HEK293 (cell line): ENCODE results near the gene ANXA2.

Experiments
- CTCF ChIA-PET: fragments of 350-600 bp; formaldehyde crosslinking; extraction: SDS; loops from one replicate; lab custom pipeline; 2021; ENCODE audit warnings: antibody characterized with exemption; lab: Yijun Ruan, JAX
- POLR2A ChIA-PET: fragments of 300-600 bp; formaldehyde crosslinking; extraction: SDS; loops from one replicate; lab custom pipeline; 2020; ENCODE audit warnings: antibody characterized with exemption, inconsistent platforms; lab: Yijun Ruan, JAX
- H3K27ac ChIP-seq: fragments of 200-500 bp; sonication (Bioruptor generic); 2 replicates; pipeline ENCODE4 v1.5.1; 2014; ENCODE audit warnings: low read depth, low read length, control low read depth, inconsistent platforms; ENCODE audit errors: extremely low read depth
- H3K36me3 ChIP-seq, 2 experiments: fragments of 200-500 bp in 1 of 2; sonication (Bioruptor generic) in 1 of 2; 1 replicate in 1 of 2; 2 replicates in 1 of 2; pipeline ENCODE4 v1.5.1; 2014 to 2017; ENCODE audit warnings: inconsistent platforms in 2 of 2, low read length in 2 of 2; ENCODE audit not compliant: control insufficient read depth in 2 of 2, insufficient read depth in 1 of 2
- H3K4me1 ChIP-seq: fragments of 200-500 bp; sonication (Bioruptor generic); 2 replicates; pipeline ENCODE4 v1.5.1; 2014; ENCODE audit warnings: mild to moderate bottlenecking, low read length, inconsistent platforms; ENCODE audit not compliant: control insufficient read depth, insufficient read depth
- H3K4me3 ChIP-seq: 2 replicates; pipeline ENCODE4 v1.5.1; 2011; ENCODE audit warnings: low read depth, mild to moderate bottlenecking, control low read depth, low read length, moderate library complexity
- H3K9me3 ChIP-seq: fragments of 200-500 bp; sonication (Bioruptor generic); 2 replicates; pipeline ENCODE4 v1.5.1; 2014; ENCODE audit warnings: low read depth, low read length, inconsistent platforms; ENCODE audit not compliant: control insufficient read depth, insufficient read depth
- AEBP2 ChIP-seq: fragments of 450-650 bp; formaldehyde crosslinking; IDR thresholded peaks from 2 replicates; pipeline ENCODE4 v1.5.1; 2016; ENCODE audit warnings: missing biosample characterization, missing genetic modification characterization, borderline replicate concordance
- ELK4 ChIP-seq: IDR thresholded peaks from 2 replicates; pipeline ENCODE4 v1.6.1; 2011; ENCODE audit warnings: mild to moderate bottlenecking, low read depth, low read length, borderline replicate concordance
- HIC1 ChIP-seq: fragments of 450-650 bp; formaldehyde crosslinking; IDR thresholded peaks from 2 replicates; pipeline ENCODE4 v1.5.1; 2016; ENCODE audit warnings: missing biosample characterization, missing genetic modification characterization
- HOXC10 ChIP-seq: sonication (generic); formaldehyde crosslinking; IDR thresholded peaks from 2 replicates; pipeline ENCODE4 v1.8.1; 2023; ENCODE audit warnings: mild to moderate bottlenecking, missing genetic modification reagents
- HOXD13 ChIP-seq: sonication (generic); formaldehyde crosslinking; IDR thresholded peaks from 2 replicates; pipeline ENCODE4 v1.8.0; 2022; ENCODE audit warnings: missing genetic modification reagents, borderline replicate concordance
- OSR2 ChIP-seq: fragments of 450-650 bp; formaldehyde crosslinking; IDR thresholded peaks from 2 replicates; pipeline ENCODE4 v1.5.1; 2016; ENCODE audit warnings: missing biosample characterization, missing genetic modification characterization
- TSHZ1 ChIP-seq: fragments of 450-650 bp; formaldehyde crosslinking; IDR thresholded peaks from 2 replicates; pipeline ENCODE4 v1.5.1; 2016; ENCODE audit warnings: missing biosample characterization, missing genetic modification characterization, borderline replicate concordance
- ZBTB49 ChIP-seq: fragments of 450-650 bp; formaldehyde crosslinking; IDR thresholded peaks from 2 replicates; pipeline ENCODE4 v1.5.1; 2016; ENCODE audit warnings: missing biosample characterization, missing genetic modification characterization, low read depth
- ZNF140 ChIP-seq: fragments of 450-650 bp; formaldehyde crosslinking; IDR thresholded peaks from 2 replicates; pipeline ENCODE4 v1.5.1; 2016; ENCODE audit warnings: missing biosample characterization, missing genetic modification characterization
- ZNF184 ChIP-seq: fragments of 450-650 bp; IDR thresholded peaks from 2 replicates; pipeline ENCODE4 v1.5.1; 2018; ENCODE audit warnings: missing biosample characterization, mild to moderate bottlenecking, missing genetic modification characterization
- ZNF24 ChIP-seq: fragments of 450-650 bp; formaldehyde crosslinking; IDR thresholded peaks from 2 replicates; pipeline ENCODE4 v1.5.1; 2016; ENCODE audit warnings: missing biosample characterization, missing genetic modification characterization
- ZNF274 ChIP-seq, 2 experiments: fragments of 200-500 bp in 1 of 2; fragments of 450-650 bp in 1 of 2; sonication (Bioruptor generic) in 1 of 2; formaldehyde crosslinking in 1 of 2; IDR thresholded peaks; 2 replicates each; pipeline versions ENCODE4 v1.5.1 to v1.6.1; 2014 to 2016; ENCODE audit warnings: borderline replicate concordance in 1 of 2, inconsistent platforms in 1 of 2, low read length in 1 of 2, missing biosample characterization in 1 of 2, missing genetic modification characterization in 1 of 2
- ZNF341 ChIP-seq: fragments of 450-650 bp; formaldehyde crosslinking; IDR thresholded peaks from 2 replicates; pipeline ENCODE4; 2016; ENCODE audit warnings: low read depth, missing biosample characterization, missing genetic modification characterization
- ZNF362 ChIP-seq: fragments of 450-650 bp; formaldehyde crosslinking; IDR thresholded peaks from 2 replicates; pipeline ENCODE4 v1.5.1; 2016; ENCODE audit warnings: missing biosample characterization, missing genetic modification characterization
- ZNF530 ChIP-seq: fragments of 450-650 bp; formaldehyde crosslinking; IDR thresholded peaks from 2 replicates; pipeline ENCODE4 v1.5.1; 2016; ENCODE audit warnings: low read depth, missing biosample characterization, missing genetic modification characterization
- ZNF610 ChIP-seq: fragments of 450-650 bp; formaldehyde crosslinking; IDR thresholded peaks from 2 replicates; pipeline ENCODE4 v1.5.1; 2016; ENCODE audit warnings: missing biosample characterization, missing genetic modification characterization, borderline replicate concordance
- ZNF639 ChIP-seq: fragments of 450-650 bp; formaldehyde crosslinking; IDR thresholded peaks from 2 replicates; pipeline ENCODE4 v1.5.1; 2016; ENCODE audit warnings: missing biosample characterization, missing genetic modification characterization
- ZNF747 ChIP-seq: fragments of 450-650 bp; formaldehyde crosslinking; IDR thresholded peaks from 2 replicates; pipeline ENCODE4 v1.5.1; 2016; ENCODE audit warnings: missing biosample characterization, missing genetic modification characterization
- ZSCAN30 ChIP-seq: fragments of 450-650 bp; IDR thresholded peaks from 2 replicates; pipeline ENCODE4 v1.5.1; 2018; ENCODE audit warnings: missing biosample characterization, mild to moderate bottlenecking, missing genetic modification characterization, moderate library complexity

ANXA2 gene

GRCh38 chr15:60370105-60370868 lies 27.5 kb downstream of the ANXA2 start:
- Histone ChIP-seq H3K4me3 (no peak overlapping the region), H3K27ac (no peak overlapping the region), H3K36me3 (peaks cover 0 to 44% of the 10 kb centered on the region in 2 experiments; a peak in 2 of 3 replicates), H3K4me1 (peaks cover 11% of the 10 kb centered on the region), H3K9me3 (no peaks in the 10 kb centered on the region)
- ChIA-PET POLR2A (interaction anchor here (1.4 kb wide), 1 partner anchor 28 kb away, joined by 8 read pairs; the partner anchor contains the start of gene ANXA2), CTCF (no interaction called here)
- TF ChIP-seq HIC1 (tag by site-specific recombination) (no peak), ZNF639 (no peak), ZNF747 (tag by site-specific recombination) (no peak), ZNF341 (tag by site-specific recombination) (no peak), ZNF140 (no peak), ZNF530 (tag by site-specific recombination) (no peak), ZSCAN30 (tag by site-specific recombination) (no peak), TSHZ1 (tag by site-specific recombination) (no peak), ZNF362 (tag by site-specific recombination) (no peak), ELK4 (no peak), HOXC10 (CRISPR knock-in tag) (no peak), HOXD13 (CRISPR knock-in tag) (no peak), ZNF24 (tag by site-specific recombination) (no peak), ZNF184 (no peak), AEBP2 (tag by site-specific recombination) (no peak), ZNF610 (tag by site-specific recombination) (no peak), OSR2 (tag by site-specific recombination) (no peak), ZNF274 (IDR thresholded peaks at IDR 0.05; ENCODE audit: low read length) (no peak), ZNF274 (tag by site-specific recombination; IDR thresholded peaks at IDR 0.05; ENCODE audit: borderline replicate concordance) (no peak), ZBTB49 (tag by site-specific recombination) (no peak)
